Activated CD4-positive, alpha-beta T cell treated with anti-CD3 and anti-CD28 coated beads, Interleukin-2, amount 10 ng/mL, durations not matched to agents 7 days and 5 days (primary cell): ENCODE data around the gene CCDC126. TPM values are rescaled to one million over a fixed set of nuclear protein-coding genes. Genes with fewer than 3 reads are reported as not detected.

Source experiments
- CTCF ChIA-PET: fragments of 350-600 bp; sonication (Branson Sonifier 250); formaldehyde crosslinking; loops from one replicate; lab custom pipeline; 2021; ENCODE audit warnings: antibody characterized with exemption; lab: Charles Lee
- POLR2A ChIA-PET: fragments of 350-600 bp; sonication (Branson Sonifier 250); formaldehyde crosslinking; loops from one replicate; lab custom pipeline; 2021; ENCODE audit warnings: antibody characterized with exemption; lab: Charles Lee
- DNase-seq: peaks from one replicate; pipeline ENCODE4 v3.0.0-alpha.2; 2020
- H3K27ac Mint-ChIP-seq: one replicate; pipeline ENCODE4 v1.8.0; 2021; ENCODE audit warnings: mild to moderate bottlenecking, moderate library complexity, mixed read lengths
- H3K27me3 Mint-ChIP-seq: one replicate; pipeline ENCODE4 v1.8.0; 2021; ENCODE audit warnings: mixed read lengths
- H3K36me3 Mint-ChIP-seq: one replicate; pipeline ENCODE4 v1.8.0; 2021; ENCODE audit warnings: low read depth, mixed read lengths
- H3K4me1 Mint-ChIP-seq: one replicate; pipeline ENCODE4 v1.8.0; 2021; ENCODE audit warnings: mixed read lengths
- H3K4me3 Mint-ChIP-seq: one replicate; pipeline ENCODE4 v1.8.0; 2021; ENCODE audit warnings: mild to moderate bottlenecking, moderate library complexity, mixed read lengths
- H3K9me3 Mint-ChIP-seq: one replicate; pipeline ENCODE4 v1.8.0; 2021; ENCODE audit warnings: mixed read lengths
- total RNA-seq, 2 experiments: library from RNA; stranded (reverse); gene quantifications; one replicate each; pipeline ENCODE4 v1.2.3, GENCODE V29; 2021

The CCDC126 gene
- total RNA-seq, 2 experiments from 2014 or later = 7.3 to 7.7 TPM

DNA sequence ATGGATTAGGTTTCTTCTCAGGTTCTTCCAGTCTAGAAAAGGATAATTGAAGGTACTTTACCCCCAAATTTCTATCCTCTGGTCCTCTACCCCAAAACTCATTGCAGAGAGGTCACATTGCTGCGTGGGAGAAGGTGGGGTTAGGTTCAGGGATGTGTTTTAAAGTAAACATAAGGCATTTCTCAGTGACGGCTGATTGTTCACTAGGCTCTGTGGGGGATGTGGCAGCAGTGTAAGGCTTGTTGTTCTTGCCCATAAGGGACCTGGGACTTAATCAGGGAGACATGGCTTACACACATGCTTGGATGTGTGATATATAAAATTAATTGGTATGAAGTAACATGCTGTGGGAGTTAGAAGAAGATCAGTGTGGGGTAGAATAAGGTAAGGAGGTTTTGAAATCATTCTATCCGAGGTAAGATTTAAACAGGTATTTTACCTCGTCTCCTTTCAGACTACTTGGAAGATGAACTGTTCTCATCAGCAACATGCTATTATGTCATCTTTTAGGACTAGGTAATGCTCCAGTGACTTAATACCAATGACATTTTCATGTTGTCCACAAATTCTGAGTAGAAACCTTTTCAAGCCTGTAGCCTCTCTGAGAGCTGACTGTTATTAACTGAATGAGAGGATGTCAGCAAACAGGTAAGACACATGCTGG, 6.6 kb downstream of the CCDC126 start:
- H3K4me1 Mint-ChIP-seq = peaks cover 21% of the 10 kb centered on the region
- H3K36me3 Mint-ChIP-seq = no peaks in the 10 kb centered on the region
- H3K27me3 Mint-ChIP-seq = no peaks in the 10 kb centered on the region

DNA sequence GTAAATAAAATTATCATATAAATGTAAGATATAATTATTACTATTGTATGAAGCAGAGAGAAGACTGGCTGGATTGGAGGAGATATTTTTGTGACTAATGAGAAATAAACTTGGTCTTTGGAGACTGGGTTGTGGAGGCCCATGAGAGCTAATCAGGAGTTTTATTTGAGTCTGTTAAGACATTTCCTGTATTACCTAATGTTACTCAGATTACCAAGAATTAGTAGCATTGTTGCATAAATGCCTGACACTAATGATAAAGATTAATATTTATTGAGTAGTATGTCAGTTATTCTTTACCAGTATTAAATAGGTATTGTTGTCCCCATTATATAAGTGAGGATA, 7.1 kb downstream of the CCDC126 start:
- no peak overlapping the region for H3K27ac Mint-ChIP-seq
- no peaks in the 10 kb centered on the region for H3K27me3 Mint-ChIP-seq
- ChIA-PET POLR2A (no interaction called here), CTCF (no interaction called here)
- no peak overlapping the region for H3K4me3 Mint-ChIP-seq
- H3K9me3 Mint-ChIP-seq = no peaks in the 10 kb centered on the region
- H3K4me1 Mint-ChIP-seq = peaks cover 16% of the 10 kb centered on the region
- H3K36me3 Mint-ChIP-seq = no peaks in the 10 kb centered on the region
- DNase-seq = no peak

More for the DNA sequence above, 6.6 kb downstream of the CCDC126 start:
- H3K27ac Mint-ChIP-seq = no peak overlapping the region
- no peaks in the 10 kb centered on the region for H3K9me3 Mint-ChIP-seq
- POLR2A ChIA-PET = no interaction called here
- DNase-seq = no peak
- no peak overlapping the region for H3K4me3 Mint-ChIP-seq
- CTCF ChIA-PET = no interaction called here

DNA sequence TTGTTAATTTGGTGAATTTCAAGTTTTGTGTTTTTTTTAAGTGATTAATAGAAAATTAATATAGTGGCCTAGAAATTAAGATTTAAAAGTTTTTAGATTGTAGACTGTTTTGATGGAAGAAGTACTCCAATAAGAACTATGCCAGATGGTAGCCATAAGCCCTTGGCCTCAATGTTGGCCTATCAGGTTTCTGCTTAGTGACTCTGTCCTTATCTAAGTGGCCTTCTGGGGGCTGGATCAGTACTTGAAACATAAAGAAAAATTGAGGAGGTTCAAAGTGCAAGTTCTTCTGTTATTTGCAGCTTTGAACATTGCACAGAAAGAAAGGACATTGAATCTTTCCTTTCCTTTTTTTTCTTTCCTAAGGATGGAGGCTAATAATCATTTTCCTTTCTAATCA, 9.9 kb downstream of the CCDC126 start:
- Mint-ChIP-seq H3K27me3 (no peaks in the 10 kb centered on the region), H3K9me3 (no peaks in the 10 kb centered on the region), H3K27ac (no peak overlapping the region), H3K4me3 (no peak overlapping the region), H3K4me1 (peaks cover 5% of the 10 kb centered on the region), H3K36me3 (peaks cover 2% of the 10 kb centered on the region)
- POLR2A ChIA-PET = interaction anchor here (0.6 kb wide), 1 partner anchor 10 kb away, joined by 4 read pairs; the partner anchor contains the start of gene CCDC126
- DNase-seq = no peak
- CTCF ChIA-PET = no interaction called here

GRCh38 chr7:23607866-23608265, 10.7 kb downstream of the CCDC126 start:
- Mint-ChIP-seq H3K36me3 (peaks cover 4% of the 10 kb centered on the region), H3K4me1 (peaks cover 5% of the 10 kb centered on the region), H3K9me3 (peaks cover 2% of the 10 kb centered on the region), H3K27me3 (no peaks in the 10 kb centered on the region), H3K4me3 (no peak overlapping the region), H3K27ac (peak overlapping the region; percentile 36)
- ChIA-PET CTCF (no interaction called here), POLR2A (no interaction called here)
- no peak for DNase-seq

GRCh38 chr7:23615331-23615730, 18.1 kb downstream of the CCDC126 start:
- Mint-ChIP-seq H3K9me3 (peaks cover 31% of the 10 kb centered on the region), H3K27me3 (no peaks in the 10 kb centered on the region), H3K36me3 (peaks cover 42% of the 10 kb centered on the region), H3K27ac (no peak overlapping the region), H3K4me3 (no peak overlapping the region), H3K4me1 (no peaks in the 10 kb centered on the region)
- DNase-seq = no peak
- ChIA-PET POLR2A (interaction anchor here (0.6 kb wide), 1 partner anchor 956 kb away, joined by 3 read pairs; no protein-coding TSS in a partner anchor), CTCF (no interaction called here)

GRCh38 chr7:23616593-23616992, 19.4 kb downstream of the CCDC126 start:
- POLR2A ChIA-PET = interaction anchor here (0.5 kb wide), 1 partner anchor 42 kb away, joined by 4 read pairs; no protein-coding TSS in a partner anchor
- peaks cover 39% of the 10 kb centered on the region for H3K36me3 Mint-ChIP-seq
- H3K4me1 Mint-ChIP-seq = no peaks in the 10 kb centered on the region
- H3K27ac Mint-ChIP-seq = no peak overlapping the region
- DNase-seq = no peak
- peaks cover 31% of the 10 kb centered on the region for H3K9me3 Mint-ChIP-seq
- H3K4me3 Mint-ChIP-seq = no peak overlapping the region
- no peaks in the 10 kb centered on the region for H3K27me3 Mint-ChIP-seq
- CTCF ChIA-PET = interaction anchor here (0.6 kb wide), 1 partner anchor 1028 kb away, joined by 3 read pairs; no protein-coding TSS in a partner anchor

DNA sequence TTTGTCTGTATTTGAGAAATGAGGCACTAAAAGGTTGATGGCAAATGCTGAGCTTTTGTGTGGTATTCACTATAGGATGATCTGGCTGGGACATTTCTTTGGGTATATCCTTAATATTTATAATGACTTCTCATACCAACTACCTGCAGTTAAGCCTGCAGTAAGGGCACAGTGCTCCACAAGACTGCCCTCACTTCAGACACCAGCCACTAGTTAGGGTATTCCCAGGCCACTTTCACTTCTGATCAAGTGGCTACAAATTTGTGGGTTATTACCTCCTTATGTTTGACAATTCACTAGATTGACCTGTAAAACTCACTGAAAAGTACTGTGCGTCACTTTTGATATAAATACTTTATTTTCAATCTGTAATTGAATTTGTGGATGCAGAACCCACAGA, 20.3 kb downstream of the CCDC126 start:
- H3K4me3 Mint-ChIP-seq = no peak overlapping the region
- H3K4me1 Mint-ChIP-seq = no peaks in the 10 kb centered on the region
- no peak for DNase-seq
- peaks cover 31% of the 10 kb centered on the region for H3K9me3 Mint-ChIP-seq
- CTCF ChIA-PET = interaction anchor here (0.6 kb wide), 1 partner anchor 1441 kb away, joined by 3 read pairs; no protein-coding TSS in a partner anchor
- POLR2A ChIA-PET = no interaction called here
- H3K36me3 Mint-ChIP-seq = peaks cover 39% of the 10 kb centered on the region
- H3K27me3 Mint-ChIP-seq = no peaks in the 10 kb centered on the region
- H3K27ac Mint-ChIP-seq = no peak overlapping the region

DNA sequence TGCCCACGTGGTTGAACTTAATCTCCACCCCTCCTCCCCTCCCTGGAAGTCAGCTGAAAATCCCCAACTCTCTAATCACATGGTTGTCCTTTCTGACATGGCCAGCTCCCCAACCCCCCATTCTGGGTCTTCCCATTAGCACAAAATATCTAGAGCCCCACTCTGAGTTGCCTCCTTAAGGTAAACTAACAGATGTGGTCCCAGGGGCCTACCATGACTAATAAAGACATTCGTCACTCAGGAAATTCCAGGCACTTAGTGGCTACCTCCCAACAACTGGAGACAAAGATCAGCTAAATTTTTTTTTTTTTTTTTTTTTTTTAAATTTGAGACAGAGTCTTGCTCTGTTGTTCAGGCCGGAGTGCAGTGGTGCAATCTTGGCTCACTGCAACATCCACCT, 21.1 kb downstream of the CCDC126 start:
- CTCF ChIA-PET = no interaction called here

DNA sequence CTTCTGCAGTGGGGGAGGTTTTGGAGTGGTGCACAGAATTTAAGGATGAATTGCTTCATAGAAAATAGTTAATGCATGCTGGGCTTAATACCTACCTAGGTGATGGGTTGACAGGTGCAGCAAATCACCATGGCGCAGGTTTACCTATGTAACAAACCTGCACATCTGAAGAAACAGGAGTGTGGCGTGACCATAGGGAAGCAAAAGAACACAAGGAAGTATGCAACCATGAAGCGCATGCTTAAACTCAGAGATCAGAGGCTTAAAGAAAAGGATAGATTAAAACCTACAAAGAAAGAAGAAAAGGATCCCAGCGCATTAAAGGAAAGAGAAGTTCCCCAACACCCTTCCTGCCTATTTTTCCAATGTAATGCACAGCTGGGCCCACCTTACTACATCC, 22.0 kb downstream of the CCDC126 start:
- H3K36me3 Mint-ChIP-seq = peaks cover 29% of the 10 kb centered on the region
- POLR2A ChIA-PET = no interaction called here
- H3K27ac Mint-ChIP-seq = no peak overlapping the region
- CTCF ChIA-PET = no interaction called here
- H3K9me3 Mint-ChIP-seq = peaks cover 29% of the 10 kb centered on the region
- H3K4me1 Mint-ChIP-seq = no peaks in the 10 kb centered on the region
- H3K4me3 Mint-ChIP-seq = no peak overlapping the region
- H3K27me3 Mint-ChIP-seq = no peaks in the 10 kb centered on the region
- no peak for DNase-seq

More for the DNA sequence above, 21.1 kb downstream of the CCDC126 start:
- POLR2A ChIA-PET = no interaction called here
- no peak overlapping the region for H3K27ac Mint-ChIP-seq
- H3K4me1 Mint-ChIP-seq = no peaks in the 10 kb centered on the region
- no peak overlapping the region for H3K4me3 Mint-ChIP-seq
- peaks cover 29% of the 10 kb centered on the region for H3K9me3 Mint-ChIP-seq
- DNase-seq = no peak
- no peaks in the 10 kb centered on the region for H3K27me3 Mint-ChIP-seq
- H3K36me3 Mint-ChIP-seq = peaks cover 36% of the 10 kb centered on the region

DNA sequence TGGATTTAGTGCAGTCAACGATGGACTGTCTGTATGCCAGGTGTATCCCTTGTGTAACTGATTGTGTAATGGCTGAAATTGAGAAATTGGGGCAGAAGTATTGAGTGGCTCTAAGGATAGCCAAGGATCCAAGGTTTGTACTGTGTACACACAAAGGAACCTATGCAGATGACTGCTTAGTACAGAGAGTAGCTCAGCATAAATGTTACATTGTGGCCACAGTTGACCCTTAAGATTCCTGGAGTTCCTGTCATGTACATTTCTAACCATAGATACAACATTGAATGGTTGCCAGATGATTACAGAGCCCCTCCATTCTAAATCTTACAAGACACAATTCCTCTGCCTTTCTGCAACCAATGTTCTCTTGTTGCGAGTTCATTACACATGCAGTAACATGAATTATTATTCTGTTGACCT, 25.3 kb downstream of the CCDC126 start:
- ChIA-PET POLR2A (no interaction called here), CTCF (interaction anchor here (0.5 kb wide), 1 partner anchor 52 kb away, joined by 3 read pairs; no protein-coding TSS in a partner anchor)
- no peaks in the 10 kb centered on the region for H3K4me1 Mint-ChIP-seq

GRCh38 chr7:23628370-23628769, 31.2 kb downstream of the CCDC126 start:
- Mint-ChIP-seq H3K4me1 (no peaks in the 10 kb centered on the region), H3K9me3 (no peaks in the 10 kb centered on the region), H3K36me3 (no peaks in the 10 kb centered on the region), H3K27ac (no peak overlapping the region), H3K27me3 (no peaks in the 10 kb centered on the region), H3K4me3 (no peak overlapping the region)
- ChIA-PET CTCF (no interaction called here), POLR2A (no interaction called here)
- no peak for DNase-seq

More for the DNA sequence above, 25.3 kb downstream of the CCDC126 start:
- Mint-ChIP-seq H3K9me3 (peaks cover 12% of the 10 kb centered on the region), H3K27ac (no peak overlapping the region), H3K27me3 (no peaks in the 10 kb centered on the region), H3K4me3 (no peak overlapping the region), H3K36me3 (peaks cover 14% of the 10 kb centered on the region)
- no peak for DNase-seq

DNA sequence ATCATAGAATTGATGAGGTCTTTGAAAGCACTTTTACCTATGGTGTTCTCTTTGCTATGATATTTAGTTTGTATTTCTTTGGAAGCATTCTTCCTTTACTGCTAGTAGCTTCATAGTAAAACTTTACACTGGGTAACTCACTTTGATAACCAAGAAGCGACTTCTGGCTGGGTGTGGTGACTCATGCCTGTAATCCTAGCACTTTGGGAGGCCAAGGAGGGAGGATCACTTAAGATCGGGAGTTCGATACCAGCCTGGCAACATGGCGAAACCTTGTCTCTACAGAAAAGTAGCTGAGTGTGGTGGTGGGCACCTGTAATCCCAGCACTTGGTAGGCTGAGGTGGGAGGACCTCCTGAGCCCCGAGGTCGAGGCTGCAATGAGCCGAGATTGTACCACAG, 36.2 kb downstream of the CCDC126 start:
- Mint-ChIP-seq H3K27me3 (no peaks in the 10 kb centered on the region), H3K9me3 (no peaks in the 10 kb centered on the region), H3K4me1 (no peaks in the 10 kb centered on the region), H3K27ac (no peak overlapping the region), H3K36me3 (peaks cover 2% of the 10 kb centered on the region), H3K4me3 (no peak overlapping the region)
- ChIA-PET POLR2A (no interaction called here), CTCF (no interaction called here)
- DNase-seq = no peak

GRCh38 chr7:23645822-23646221, 48.6 kb downstream of the CCDC126 start:
- ChIA-PET POLR2A (no interaction called here), CTCF (interaction anchor here (0.8 kb wide), 1 partner anchor 52 kb away, joined by 3 read pairs; no protein-coding TSS in a partner anchor)
- Mint-ChIP-seq H3K9me3 (no peaks in the 10 kb centered on the region), H3K36me3 (no peaks in the 10 kb centered on the region), H3K4me3 (no peak overlapping the region), H3K27me3 (no peaks in the 10 kb centered on the region), H3K4me1 (no peaks in the 10 kb centered on the region), H3K27ac (no peak overlapping the region)
- DNase-seq = no peak
